Measurements from ENCODE around the gene CPSF3. TPM values are rescaled to one million over a fixed set of nuclear protein-coding genes. Genes with fewer than 3 reads are reported as not detected.

Gene CPSF3
- total and polyA plus RNA-seq, 2 of the 8 experiments (the other 6 are each of a cell fraction or from before 2014, with no cell fraction given) = 44.5 to 93.3 TPM

DNA sequence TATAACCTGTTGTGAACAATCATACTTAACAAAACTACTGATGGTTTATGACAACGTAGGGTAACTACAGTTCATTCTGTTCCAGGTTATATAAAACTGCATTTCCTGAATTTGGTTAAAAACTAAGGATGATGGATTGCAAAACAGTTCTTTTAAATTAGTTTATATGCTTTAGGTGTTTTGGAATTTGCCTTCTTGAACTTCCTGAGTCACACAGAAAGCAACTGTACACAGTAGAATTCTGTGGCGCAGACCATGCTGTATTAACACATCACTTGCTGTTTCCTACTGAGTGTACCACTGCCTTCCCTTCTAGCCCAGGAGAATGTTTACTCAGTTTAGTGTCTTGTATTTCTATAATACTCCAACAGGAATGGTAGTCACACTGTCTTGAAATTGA lies 19.5 kb upstream of the CPSF3 start:
- POLR2A ChIA-PET (ENCODE audit: partially characterized antibody) = no interaction called here
- Histone ChIP-seq H3K23me2 (ENCODE audit: low read depth, low read length) (no peaks in the 10 kb centered on the region), H3K4me2 (ENCODE audit: insufficient read depth in 1 of 2, low read depth in 2 of 2, low read length in 2 of 2) (no peak overlapping the region), H2AK5ac (ENCODE audit: low read depth, low read length) (no peak overlapping the region), H2BK5ac (ENCODE audit: low read depth, low read length) (no peak overlapping the region), H2BK15ac (ENCODE audit: low read length) (no peak overlapping the region), H3K79me1 (ENCODE audit: low read depth, low read length) (no peaks in the 10 kb centered on the region), H3K14ac (ENCODE audit: insufficient read length) (no peak overlapping the region), H3K56ac (replicated peaks; ENCODE audit: insufficient read length, low read depth, low read length) (no peak overlapping the region), H4K5ac (ENCODE audit: insufficient read length, low read depth, low read length) (no peak overlapping the region), H2BK20ac (ENCODE audit: low read length) (no peak overlapping the region), H3K27ac (ENCODE audit: low read depth, low read length) (no peak overlapping the region), H3K23ac (ENCODE audit: insufficient read length) (no peak overlapping the region), H4K20me1 (replicated peaks in 1 of 2; ENCODE audit: control insufficient read depth in 1 of 2, insufficient read depth in 2 of 2, low read length in 2 of 2) (peaks cover 0 to 2% of the 10 kb centered on the region in 2 experiments), H3K4me1 (replicated peaks in 1 of 4; ENCODE audit: control insufficient read depth in 3 of 4, insufficient read depth in 4 of 4, low read length in 3 of 4) (no peaks in the 10 kb centered on the region; a peak in 2 of 7 replicates), H3K36me3 (ENCODE audit: control insufficient read depth in 2 of 4, insufficient read depth in 4 of 4, low read length in 3 of 4) (peaks cover 0 to 3% (median 0%) of the 10 kb centered on the region in 4 experiments; a peak in 5 of 8 replicates), H3K4ac (replicated peaks; ENCODE audit: insufficient read length, low read depth, low read length) (no peak overlapping the region), H4K91ac (replicated peaks; ENCODE audit: insufficient read length, low read length) (no peak overlapping the region), H3K9ac (replicated peaks in 1 of 4; ENCODE audit: extremely low read depth in 1 of 4, low read depth in 3 of 4, low read length in 3 of 4) (no peak overlapping the region), H2BK120ac (replicated peaks; ENCODE audit: low read depth, low read length) (no peak overlapping the region), H3K18ac (ENCODE audit: extremely low read depth, low read length) (no peak overlapping the region), H4K8ac (ENCODE audit: extremely low read depth, insufficient read depth, low read length) (no peak overlapping the region), H3K9me3 (ENCODE audit: insufficient read depth in 2 of 2, low read depth in 1 of 2, low read length in 1 of 2) (no peaks in the 10 kb centered on the region), H3K4me3 (ENCODE audit: extremely low read depth in 1 of 4, insufficient read depth in 2 of 4, low read depth in 3 of 4, low read length in 4 of 4) (no peak overlapping the region), H2AFZ (ENCODE audit: low read length) (no peak overlapping the region), H3K27me3 (replicated peaks in 1 of 4; ENCODE audit: control insufficient read depth in 3 of 4, extremely low read depth in 1 of 4, insufficient read depth in 3 of 4, low read length in 3 of 4) (no peaks in the 10 kb centered on the region), H2BK12ac (ENCODE audit: low read depth, low read length) (no peak overlapping the region), H3K79me2 (ENCODE audit: control insufficient read depth in 1 of 2, insufficient read depth in 2 of 2, low read length in 2 of 2) (no peaks in the 10 kb centered on the region)
- CTCF ChIA-PET (ENCODE audit: partially characterized antibody) = no interaction called here
- WGBS, 2 experiments (ENCODE audit: extremely low coverage in 1 of 2, insufficient coverage in 1 of 2, insufficient read length in 1 of 2, insufficient replicate concordance in 2 of 2, low coverage in 1 of 2, low lambda C conversion rate in 2 of 2, missing lambda C conversion rate in 1 of 2) = 93% methylated on average over 2 of the region's 2 CpGs; no CpG with 5 or more reads in 1 of the 2 experiments
- TF ChIP-seq MAFK (IDR thresholded peaks at IDR 0.05; ENCODE audit: low read depth, low read length) = no peak
- TF ChIP-seq POLR2A (IDR thresholded peaks at IDR 0.05; ENCODE audit: control extremely low read depth in 1 of 2, low read depth in 2 of 2, low read length in 2 of 2) = no peak
- TF ChIP-seq SAP30 (IDR thresholded peaks at IDR 0.05; ENCODE audit: insufficient read depth, insufficient replicate concordance, low read length) = no peak
- no peak for TF ChIP-seq KDM1A (IDR thresholded peaks at IDR 0.05; ENCODE audit: borderline replicate concordance, low read length)
- no peak for TF ChIP-seq GTF2F1 (IDR thresholded peaks at IDR 0.05; ENCODE audit: borderline replicate concordance, low read depth, low read length)
- TF ChIP-seq CREB1 (IDR thresholded peaks at IDR 0.05) = no peak
- no peak for TF ChIP-seq CTBP2 (IDR thresholded peaks at IDR 0.05; ENCODE audit: borderline replicate concordance, insufficient read depth, insufficient read length, low read length)
- no peak for TF ChIP-seq EZH2 (IDR thresholded peaks at IDR 0.05; ENCODE audit: low read depth, low read length, severe bottlenecking)
- no peak for TF ChIP-seq HDAC2 (IDR thresholded peaks at IDR 0.05; ENCODE audit: borderline replicate concordance in 1 of 2, low read depth in 2 of 2, low read length in 2 of 2)
- TF ChIP-seq, protein P1, sequence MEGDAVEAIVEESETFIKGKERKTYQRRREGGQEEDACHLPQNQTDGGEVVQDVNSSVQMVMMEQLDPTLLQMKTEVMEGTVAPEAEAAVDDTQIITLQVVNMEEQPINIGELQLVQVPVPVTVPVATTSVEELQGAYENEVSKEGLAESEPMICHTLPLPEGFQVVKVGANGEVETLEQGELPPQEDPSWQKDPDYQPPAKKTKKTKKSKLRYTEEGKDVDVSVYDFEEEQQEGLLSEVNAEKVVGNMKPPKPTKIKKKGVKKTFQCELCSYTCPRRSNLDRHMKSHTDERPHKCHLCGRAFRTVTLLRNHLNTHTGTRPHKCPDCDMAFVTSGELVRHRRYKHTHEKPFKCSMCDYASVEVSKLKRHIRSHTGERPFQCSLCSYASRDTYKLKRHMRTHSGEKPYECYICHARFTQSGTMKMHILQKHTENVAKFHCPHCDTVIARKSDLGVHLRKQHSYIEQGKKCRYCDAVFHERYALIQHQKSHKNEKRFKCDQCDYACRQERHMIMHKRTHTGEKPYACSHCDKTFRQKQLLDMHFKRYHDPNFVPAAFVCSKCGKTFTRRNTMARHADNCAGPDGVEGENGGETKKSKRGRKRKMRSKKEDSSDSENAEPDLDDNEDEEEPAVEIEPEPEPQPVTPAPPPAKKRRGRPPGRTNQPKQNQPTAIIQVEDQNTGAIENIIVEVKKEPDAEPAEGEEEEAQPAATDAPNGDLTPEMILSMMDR (IDR thresholded peaks at IDR 0.05; ENCODE audit: control extremely low read depth in 1 of 3, insufficient read depth in 1 of 3, low read depth in 1 of 3, low read length in 3 of 3) = no peak
- no peak for TF ChIP-seq JUND (IDR thresholded peaks at IDR 0.05; ENCODE audit: low read length)
- no peak for TF ChIP-seq SP4 (IDR thresholded peaks at IDR 0.05; ENCODE audit: low read length)
- no peak for FAIRE-seq
- DNase-seq (ENCODE audit: low read depth in 1 of 2, low spot score in 2 of 2) = no peak
